K562 (cell line): ENCODE measurements around the gene TTBK2. TPM values are rescaled to one million over a fixed set of nuclear protein-coding genes. Genes with fewer than 3 reads are reported as not detected.

ENCODE experiments used
- ATAC-seq: fragments of 200-7000 bp; cut with Tn5 transposase; 3 replicates; pipeline ENCODE4 v1.9.1; 2020; ENCODE audit warnings: moderate library complexity
- BruUV-seq: library from RNA; stranded (reverse); fragments of 400-500 nt; replicated peaks from 2 replicates; lab custom pipeline; 2021; lab: Mats Ljungman, UMichigan
- CTCF ChIA-PET: fragments of 300-600 bp; formaldehyde crosslinking; extraction: SDS; loops from one replicate; lab custom pipeline; 2021; ENCODE audit warnings: low intra/inter-chr PET ratio; lab: Yijun Ruan, JAX
- POLR2A ChIA-PET: fragments of 300-600, 350-650 bp; sonication (Branson Sonifier 250); formaldehyde crosslinking; extraction: SDS; loops from one replicate; lab custom pipeline; 2021; ENCODE audit warnings: antibody characterized with exemption, inconsistent platforms; lab: Yijun Ruan, JAX
- DNase-seq, 4 experiments: peaks; one replicate each; pipeline versions ENCODE4 v3.0.0 to v3.0.0-alpha.2; 2011 to 2018; ENCODE audit warnings: low spot score in 3 of 4, mixed read lengths in 3 of 4; ENCODE audit errors: extremely low read depth in 1 of 4
- FAIRE-seq: peaks from 2 replicates; lab custom pipeline; 2011; peaks lifted over from hg19 to GRCh38; lab: Jason Lieb, UNC
- H2AFZ ChIP-seq: 2 replicates; pipeline ENCODE4 v1.6.0; 2011; ENCODE audit warnings: low read depth, low read length, control low read depth, inconsistent platforms
- H3K27ac ChIP-seq: fragments of 200-600 bp; 3 replicates; pipeline ENCODE4 v1.8.0; 2011; ENCODE audit warnings: low read depth, mild to moderate bottlenecking, control low read depth, inconsistent platforms, low read length, moderate library complexity, mixed read lengths; ENCODE audit errors: extremely low read depth
- H3K27me3 ChIP-seq, 2 experiments: fragments of 300-600 bp in 1 of 2; 2 replicates in 1 of 2; 3 replicates in 1 of 2; pipeline versions ENCODE4 v1.6.0 to v1.8.0; 2011; ENCODE audit warnings: inconsistent platforms in 2 of 2, low read length in 2 of 2, mild to moderate bottlenecking in 1 of 2, mixed read lengths in 1 of 2, moderate library complexity in 1 of 2; ENCODE audit not compliant: control insufficient read depth in 2 of 2, insufficient read depth in 2 of 2
- H3K36me3 ChIP-seq: fragments of 300-600 bp; 3 replicates; pipeline ENCODE4 v1.8.0; 2011; ENCODE audit warnings: mild to moderate bottlenecking, low read length, inconsistent platforms; ENCODE audit not compliant: control insufficient read depth, insufficient read depth
- H3K4me1 ChIP-seq, 2 experiments: fragments of 200-600 bp in 1 of 2; replicated peaks in 1 of 2; 2 replicates in 1 of 2; 3 replicates in 1 of 2; pipeline versions ENCODE4 v1.5.1 to v1.8.0; 2011; ENCODE audit warnings: inconsistent platforms in 2 of 2, low read length in 2 of 2, mild to moderate bottlenecking in 1 of 2, mixed read lengths in 1 of 2, moderate library complexity in 1 of 2; ENCODE audit not compliant: control insufficient read depth in 2 of 2, insufficient read depth in 2 of 2
- H3K4me2 ChIP-seq: 2 replicates; pipeline ENCODE4 v1.6.1; 2011; ENCODE audit warnings: low read length, control low read depth, inconsistent platforms, mixed read lengths; ENCODE audit not compliant: insufficient read depth
- H3K4me3 ChIP-seq: fragments of 200-600 bp; sonication (generic), shearing (Covaris generic); 2 replicates; pipeline ENCODE4 v1.5.1; 2016; ENCODE audit warnings: control low read depth, inconsistent platforms
- H3K79me2 ChIP-seq: fragments of 200-600 bp; 3 replicates; pipeline ENCODE4 v1.8.0; 2011; ENCODE audit warnings: low read length, inconsistent platforms; ENCODE audit not compliant: control insufficient read depth, insufficient read depth
- H3K9ac ChIP-seq, 2 experiments: 2 replicates each; pipeline versions ENCODE4 v1.6.0 to v1.6.1; 2011; ENCODE audit warnings: low read depth in 2 of 2, low read length in 2 of 2, control low read depth in 1 of 2, inconsistent platforms in 1 of 2, mild to moderate bottlenecking in 1 of 2, mixed read lengths in 1 of 2; ENCODE audit not compliant: insufficient read depth in 1 of 2
- H3K9me1 ChIP-seq: one replicate; pipeline ENCODE4 v1.6.0; 2011; ENCODE audit warnings: inconsistent platforms, mild to moderate bottlenecking, low read length, moderate library complexity; ENCODE audit not compliant: control insufficient read depth, insufficient read depth
- H3K9me3 ChIP-seq: replicated peaks from 2 replicates; pipeline ENCODE4 v1.5.1; 2011; ENCODE audit warnings: low read depth, low read length, inconsistent platforms; ENCODE audit not compliant: control insufficient read depth, insufficient read depth
- H4K20me1 ChIP-seq: replicated peaks from 2 replicates; pipeline ENCODE4 v1.6.1; 2011; ENCODE audit warnings: low read length, inconsistent platforms, mixed read lengths; ENCODE audit not compliant: control insufficient read depth, insufficient read depth
- BCL6 ChIP-seq: fragments of 250-450 bp; sonication (Bioruptor Pico); IDR thresholded peaks from 2 replicates; pipeline ENCODE4 v1.4.0; 2020
- CEBPB ChIP-seq: fragments of 450-650 bp; IDR thresholded peaks from 2 replicates; pipeline ENCODE4 v1.6.1; 2016; ENCODE audit warnings: missing genetic modification characterization, missing compliant biosample characterization
- ETV5 ChIP-seq: sonication (generic); formaldehyde crosslinking; IDR thresholded peaks from 2 replicates; pipeline ENCODE4 v1.4.0; 2020; ENCODE audit warnings: low read depth, mild to moderate bottlenecking, missing genetic modification reagents
- EZH2 ChIP-seq: IDR thresholded peaks from 2 replicates; pipeline ENCODE4 v1.6.1; 2012; ENCODE audit warnings: low read depth, mild to moderate bottlenecking, inconsistent platforms, low read length, borderline replicate concordance
- ILK ChIP-seq: fragments of 450-650 bp; IDR thresholded peaks from 2 replicates; pipeline ENCODE4 v1.6.1; 2016; ENCODE audit warnings: missing genetic modification characterization, low read depth, mild to moderate bottlenecking, missing compliant biosample characterization, moderate library complexity, borderline replicate concordance
- NFRKB ChIP-seq: fragments of 450-650 bp; IDR thresholded peaks from 2 replicates; pipeline ENCODE4 v1.6.1; 2016; ENCODE audit warnings: low read depth
- XRCC4 ChIP-seq: IDR thresholded peaks from one replicate; pipeline ENCODE4 v1.6.1; 2011; ENCODE audit not compliant: insufficient read depth, insufficient read length; ENCODE audit errors: extremely low read depth
- ZNF316 ChIP-seq: fragments of 450-650 bp; IDR thresholded peaks from 2 replicates; pipeline ENCODE4 v1.6.1; 2016
- WGBS: fragments of 100-300 bp; shearing (Covaris generic); methylation state at CpG from one replicate; pipeline ENCODE4 v1.1.6; 2016; ENCODE audit warnings: low coverage, mixed read lengths; ENCODE audit not compliant: insufficient coverage; ENCODE audit errors: missing lambda C conversion rate; 5-methylcytosine and 5-hydroxymethylcytosine counted together
- in situ Hi-C: fragments of 300-500 bp; cut with MboI; formaldehyde crosslinking; loops from 4 replicates; pipeline ENCODE4 v1.15.0; 2018; ENCODE audit warnings: inconsistent platforms, mixed read lengths
- intact Hi-C: fragments of 100-400 bp; cut with micrococcal nuclease; formaldehyde crosslinking; loops from 2 replicates; pipeline ENCODE4 v1.14.2; 2022
- polyA plus RNA-seq, 8 experiments: library from polyadenylated mRNA; depleted of rRNA in 4 of 8; stranded (reverse) in 5 of 8; unstranded in 3 of 8; fragments of >200 nt; fragmentation: Nextera tagmentation in 2 of 8; fragmentation: Illumina TruSeq in 1 of 8; extraction: Ambion mirVana in 2 of 8; extraction: Trizol in 1 of 8; gene quantifications; 2 replicates each; pipeline versions ENCODE4 v1.2.1 to v1.2.3, GENCODE V29; 2011 to 2014; ENCODE audit warnings: inconsistent platforms in 1 of 8, missing spikeins in 1 of 8
- total RNA-seq, 7 experiments: library from RNA; depleted of rRNA in 6 of 7; stranded (reverse); fragments of >200 nt in 6 of 7; fragmentation: Illumina TruSeq in 2 of 7; extraction: Trizol in 2 of 7; gene quantifications; 2 replicates each; pipeline versions ENCODE4 v1.2.1 to v1.2.3, GENCODE V29; 2011 to 2021; ENCODE audit warnings: low replicate concordance in 1 of 7
- TF ChIP-seq, protein P1 (sequence below): fragments of 250-450 bp; sonication (Bioruptor Pico); IDR thresholded peaks from 2 replicates; pipeline ENCODE4 v1.8.0; 2022; ENCODE audit warnings: moderate library complexity, mild to moderate bottlenecking, inconsistent platforms
- TF ChIP-seq, protein P2 (sequence below): sonication (generic); formaldehyde crosslinking; IDR thresholded peaks from 2 replicates; pipeline ENCODE4 v1.8.0; 2022; ENCODE audit warnings: mild to moderate bottlenecking, missing genetic modification reagents
- TF ChIP-seq, protein P3 (sequence below): IDR thresholded peaks from 3 replicates; pipeline ENCODE4 v1.6.1; 2011; ENCODE audit warnings: borderline replicate concordance, mild to moderate bottlenecking, moderate library complexity; ENCODE audit not compliant: insufficient read length; ENCODE audit errors: extremely low read depth
- TF ChIP-seq, protein P4 (sequence below): fragments of 250-450 bp; sonication (Bioruptor Pico); IDR thresholded peaks from 2 replicates; pipeline ENCODE4 v1.5.0; 2020; ENCODE audit warnings: mild to moderate bottlenecking, borderline replicate concordance

The TTBK2 gene
- total and polyA plus RNA-seq, 9 of the 15 experiments (the other 6 are each of a cell fraction or from before 2014, with no cell fraction given): 0.89 to 8.0 (median 4.8) TPM

DNA sequence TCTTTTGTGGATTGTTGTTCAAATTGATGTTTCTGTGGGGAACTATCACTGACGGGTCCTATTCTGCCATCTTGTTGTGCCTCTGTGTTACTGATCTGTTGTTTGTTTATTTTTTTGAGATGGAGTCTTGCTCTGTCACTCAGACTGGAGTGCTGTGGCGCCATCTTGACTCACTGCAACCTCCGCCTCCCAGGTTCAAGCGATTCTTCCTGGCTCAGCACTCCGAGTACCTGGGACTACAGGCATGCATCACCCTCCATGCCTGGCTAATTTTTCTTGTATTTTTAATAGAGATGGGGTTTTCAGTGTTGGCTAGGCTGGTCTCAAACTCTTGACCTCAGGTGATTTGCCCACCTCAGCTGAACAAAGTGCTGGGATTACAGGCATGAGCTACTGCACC lies 215.2 kb downstream of the TTBK2 start:
- POLR2A ChIA-PET: no interaction called here
- ATAC-seq (no peak), FAIRE-seq (no peak), DNase-seq (no peak)
- H3K36me3 ChIP-seq: no peaks in the 10 kb centered on the region
- intact Hi-C loops (loop anchor here (10.0 kb wide), 1 partner anchor 579 kb away; no protein-coding TSS in a partner anchor), in situ Hi-C loops (no loop called here)
- H3K27ac ChIP-seq: no peak overlapping the region
- no peaks in the 10 kb centered on the region for H3K4me1 ChIP-seq
- no peak overlapping the region for H3K9ac ChIP-seq
- no peak overlapping the region for H3K4me2 ChIP-seq
- H3K4me3 ChIP-seq: no peak overlapping the region
- no peaks in the 10 kb centered on the region for H3K79me2 ChIP-seq
- no peaks in the 10 kb centered on the region for H3K27me3 ChIP-seq
- BruUV-seq: no TSS peak
- CTCF ChIA-PET: interaction anchor here (1.3 kb wide), 1 partner anchor 520 kb away, joined by 3 read pairs; no protein-coding TSS in a partner anchor
- H4K20me1 ChIP-seq: no peaks in the 10 kb centered on the region
- H2AFZ ChIP-seq: no peak overlapping the region
- WGBS: 91% methylated on average over 5 of the region's 5 CpGs
- no peaks in the 10 kb centered on the region for H3K9me3 ChIP-seq
- H3K9me1 ChIP-seq: no peaks in the 10 kb centered on the region
- TF ChIP-seq NFRKB (no peak), XRCC4 (no peak), ETV5 (CRISPR knock-in tag) (no peak), CEBPB (tag) (no peak), BCL6 (CRISPR knock-in tag) (no peak), ILK (tag) (no peak), ZNF316 (no peak), EZH2 (no peak)
- TF ChIP-seq, protein P1, sequence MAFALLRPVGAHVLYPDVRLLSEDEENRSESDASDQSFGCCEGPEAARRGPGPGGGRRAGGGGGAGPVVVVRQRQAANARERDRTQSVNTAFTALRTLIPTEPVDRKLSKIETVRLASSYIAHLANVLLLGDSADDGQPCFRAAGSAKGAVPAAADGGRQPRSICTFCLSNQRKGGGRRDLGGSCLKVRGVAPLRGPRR (CRISPR knock-in tag): no peak
- TF ChIP-seq, protein P2, sequence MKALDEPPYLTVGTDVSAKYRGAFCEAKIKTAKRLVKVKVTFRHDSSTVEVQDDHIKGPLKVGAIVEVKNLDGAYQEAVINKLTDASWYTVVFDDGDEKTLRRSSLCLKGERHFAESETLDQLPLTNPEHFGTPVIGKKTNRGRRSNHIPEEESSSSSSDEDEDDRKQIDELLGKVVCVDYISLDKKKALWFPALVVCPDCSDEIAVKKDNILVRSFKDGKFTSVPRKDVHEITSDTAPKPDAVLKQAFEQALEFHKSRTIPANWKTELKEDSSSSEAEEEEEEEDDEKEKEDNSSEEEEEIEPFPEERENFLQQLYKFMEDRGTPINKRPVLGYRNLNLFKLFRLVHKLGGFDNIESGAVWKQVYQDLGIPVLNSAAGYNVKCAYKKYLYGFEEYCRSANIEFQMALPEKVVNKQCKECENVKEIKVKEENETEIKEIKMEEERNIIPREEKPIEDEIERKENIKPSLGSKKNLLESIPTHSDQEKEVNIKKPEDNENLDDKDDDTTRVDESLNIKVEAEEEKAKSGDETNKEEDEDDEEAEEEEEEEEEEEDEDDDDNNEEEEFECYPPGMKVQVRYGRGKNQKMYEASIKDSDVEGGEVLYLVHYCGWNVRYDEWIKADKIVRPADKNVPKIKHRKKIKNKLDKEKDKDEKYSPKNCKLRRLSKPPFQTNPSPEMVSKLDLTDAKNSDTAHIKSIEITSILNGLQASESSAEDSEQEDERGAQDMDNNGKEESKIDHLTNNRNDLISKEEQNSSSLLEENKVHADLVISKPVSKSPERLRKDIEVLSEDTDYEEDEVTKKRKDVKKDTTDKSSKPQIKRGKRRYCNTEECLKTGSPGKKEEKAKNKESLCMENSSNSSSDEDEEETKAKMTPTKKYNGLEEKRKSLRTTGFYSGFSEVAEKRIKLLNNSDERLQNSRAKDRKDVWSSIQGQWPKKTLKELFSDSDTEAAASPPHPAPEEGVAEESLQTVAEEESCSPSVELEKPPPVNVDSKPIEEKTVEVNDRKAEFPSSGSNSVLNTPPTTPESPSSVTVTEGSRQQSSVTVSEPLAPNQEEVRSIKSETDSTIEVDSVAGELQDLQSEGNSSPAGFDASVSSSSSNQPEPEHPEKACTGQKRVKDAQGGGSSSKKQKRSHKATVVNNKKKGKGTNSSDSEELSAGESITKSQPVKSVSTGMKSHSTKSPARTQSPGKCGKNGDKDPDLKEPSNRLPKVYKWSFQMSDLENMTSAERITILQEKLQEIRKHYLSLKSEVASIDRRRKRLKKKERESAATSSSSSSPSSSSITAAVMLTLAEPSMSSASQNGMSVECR (CRISPR knock-in tag): no peak
- TF ChIP-seq, protein P3, sequence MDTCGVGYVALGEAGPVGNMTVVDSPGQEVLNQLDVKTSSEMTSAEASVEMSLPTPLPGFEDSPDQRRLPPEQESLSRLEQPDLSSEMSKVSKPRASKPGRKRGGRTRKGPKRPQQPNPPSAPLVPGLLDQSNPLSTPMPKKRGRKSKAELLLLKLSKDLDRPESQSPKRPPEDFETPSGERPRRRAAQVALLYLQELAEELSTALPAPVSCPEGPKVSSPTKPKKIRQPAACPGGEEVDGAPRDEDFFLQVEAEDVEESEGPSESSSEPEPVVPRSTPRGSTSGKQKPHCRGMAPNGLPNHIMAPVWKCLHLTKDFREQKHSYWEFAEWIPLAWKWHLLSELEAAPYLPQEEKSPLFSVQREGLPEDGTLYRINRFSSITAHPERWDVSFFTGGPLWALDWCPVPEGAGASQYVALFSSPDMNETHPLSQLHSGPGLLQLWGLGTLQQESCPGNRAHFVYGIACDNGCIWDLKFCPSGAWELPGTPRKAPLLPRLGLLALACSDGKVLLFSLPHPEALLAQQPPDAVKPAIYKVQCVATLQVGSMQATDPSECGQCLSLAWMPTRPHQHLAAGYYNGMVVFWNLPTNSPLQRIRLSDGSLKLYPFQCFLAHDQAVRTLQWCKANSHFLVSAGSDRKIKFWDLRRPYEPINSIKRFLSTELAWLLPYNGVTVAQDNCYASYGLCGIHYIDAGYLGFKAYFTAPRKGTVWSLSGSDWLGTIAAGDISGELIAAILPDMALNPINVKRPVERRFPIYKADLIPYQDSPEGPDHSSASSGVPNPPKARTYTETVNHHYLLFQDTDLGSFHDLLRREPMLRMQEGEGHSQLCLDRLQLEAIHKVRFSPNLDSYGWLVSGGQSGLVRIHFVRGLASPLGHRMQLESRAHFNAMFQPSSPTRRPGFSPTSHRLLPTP: no peak
- TF ChIP-seq, protein P4, sequence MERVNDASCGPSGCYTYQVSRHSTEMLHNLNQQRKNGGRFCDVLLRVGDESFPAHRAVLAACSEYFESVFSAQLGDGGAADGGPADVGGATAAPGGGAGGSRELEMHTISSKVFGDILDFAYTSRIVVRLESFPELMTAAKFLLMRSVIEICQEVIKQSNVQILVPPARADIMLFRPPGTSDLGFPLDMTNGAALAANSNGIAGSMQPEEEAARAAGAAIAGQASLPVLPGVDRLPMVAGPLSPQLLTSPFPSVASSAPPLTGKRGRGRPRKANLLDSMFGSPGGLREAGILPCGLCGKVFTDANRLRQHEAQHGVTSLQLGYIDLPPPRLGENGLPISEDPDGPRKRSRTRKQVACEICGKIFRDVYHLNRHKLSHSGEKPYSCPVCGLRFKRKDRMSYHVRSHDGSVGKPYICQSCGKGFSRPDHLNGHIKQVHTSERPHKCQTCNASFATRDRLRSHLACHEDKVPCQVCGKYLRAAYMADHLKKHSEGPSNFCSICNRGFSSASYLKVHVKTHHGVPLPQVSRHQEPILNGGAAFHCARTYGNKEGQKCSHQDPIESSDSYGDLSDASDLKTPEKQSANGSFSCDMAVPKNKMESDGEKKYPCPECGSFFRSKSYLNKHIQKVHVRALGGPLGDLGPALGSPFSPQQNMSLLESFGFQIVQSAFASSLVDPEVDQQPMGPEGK (CRISPR knock-in tag): no peak
